Lower lobe of right lung (tissue), 2 donors: ENCODE results near the gene OR5AC2. TPM values are rescaled to one million over a fixed set of nuclear protein-coding genes. Genes with fewer than 3 reads are reported as not detected.

Experiments used
- ATAC-seq, 2 donors: fragments of 200-7000 bp; cut with Tn5 transposase; one replicate each; pipeline ENCODE4 v1.9.1; 2020 to 2022; ENCODE audit warnings: mild to moderate bottlenecking in 2 of 2, moderate library complexity in 2 of 2
- DNase-seq: peaks from one replicate; pipeline ENCODE4 v3.0.0-alpha.2; 2020
- H3K27ac ChIP-seq: fragments of 200-600 bp; one replicate; pipeline ENCODE4 v1.8.0; 2022
- H3K27me3 ChIP-seq: fragments of 200-600 bp; one replicate; pipeline ENCODE4 v1.8.0; 2022; ENCODE audit warnings: low read depth
- H3K36me3 ChIP-seq: fragments of 200-600 bp; one replicate; pipeline ENCODE4 v1.8.0; 2022; ENCODE audit warnings: mild to moderate bottlenecking
- H3K4me1 ChIP-seq: fragments of 200-600 bp; one replicate; pipeline ENCODE4 v1.8.0; 2022
- H3K4me3 ChIP-seq: fragments of 200-600 bp; one replicate; pipeline ENCODE4 v1.8.0; 2022; ENCODE audit warnings: mild to moderate bottlenecking
- H3K9me3 ChIP-seq: fragments of 200-600 bp; one replicate; pipeline ENCODE4 v1.8.0; 2022
- intact Hi-C: fragments of 100-400 bp; cut with DNase I; formaldehyde crosslinking; loops from one replicate; pipeline ENCODE4 v1.11.0; 2022
- total RNA-seq: library from RNA; stranded (reverse); fragmentation: NEBNext Ultra II Directional; extraction: Animal tissue kit (Norgen Biotek cat#: 25700); gene quantifications from one replicate; pipeline ENCODE4 v1.2.1, GENCODE V29; 2021
- TF ChIP-seq, protein P1 (sequence below): fragments of 200-600 bp; IDR thresholded peaks from one replicate; pipeline ENCODE4 v1.8.0; 2022; ENCODE audit warnings: antibody characterized with exemption, mild to moderate bottlenecking
- donor health status: DM: no; HTN: yes; CAD: no; lungs with severe emphysema.

Gene OR5AC2
- total RNA-seq, 1 donor from 2014 or later: not detected

DNA sequence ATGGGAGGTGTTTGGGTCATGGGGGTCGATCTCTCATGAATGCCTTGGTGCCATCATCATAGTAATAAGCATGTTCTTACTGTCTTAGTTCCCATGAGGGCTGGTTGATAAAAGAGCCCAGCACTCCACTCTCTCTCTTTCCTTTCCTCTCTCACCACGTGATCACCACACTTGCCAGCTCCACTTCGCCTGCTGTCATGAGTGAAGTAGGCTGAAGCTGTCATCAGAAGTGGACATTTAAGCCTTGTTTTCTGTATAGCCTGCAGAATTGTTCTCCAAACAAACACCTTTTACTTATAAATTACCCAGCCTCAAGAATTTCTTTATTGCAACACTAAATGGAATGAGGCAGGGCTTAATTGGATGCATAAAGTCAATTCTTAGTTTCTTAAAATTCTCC is 49.7 kb downstream of the OR5AC2 start:
- ATAC-seq (no peak), DNase-seq (no peak)
- intact Hi-C loops: no loop called here
- Histone ChIP-seq H3K27me3 (no peaks in the 10 kb centered on the region), H3K27ac (no peak overlapping the region), H3K4me1 (no peaks in the 10 kb centered on the region), H3K4me3 (no peak overlapping the region), H3K9me3 (no peaks in the 10 kb centered on the region), H3K36me3 (no peaks in the 10 kb centered on the region)
- TF ChIP-seq, protein P1, sequence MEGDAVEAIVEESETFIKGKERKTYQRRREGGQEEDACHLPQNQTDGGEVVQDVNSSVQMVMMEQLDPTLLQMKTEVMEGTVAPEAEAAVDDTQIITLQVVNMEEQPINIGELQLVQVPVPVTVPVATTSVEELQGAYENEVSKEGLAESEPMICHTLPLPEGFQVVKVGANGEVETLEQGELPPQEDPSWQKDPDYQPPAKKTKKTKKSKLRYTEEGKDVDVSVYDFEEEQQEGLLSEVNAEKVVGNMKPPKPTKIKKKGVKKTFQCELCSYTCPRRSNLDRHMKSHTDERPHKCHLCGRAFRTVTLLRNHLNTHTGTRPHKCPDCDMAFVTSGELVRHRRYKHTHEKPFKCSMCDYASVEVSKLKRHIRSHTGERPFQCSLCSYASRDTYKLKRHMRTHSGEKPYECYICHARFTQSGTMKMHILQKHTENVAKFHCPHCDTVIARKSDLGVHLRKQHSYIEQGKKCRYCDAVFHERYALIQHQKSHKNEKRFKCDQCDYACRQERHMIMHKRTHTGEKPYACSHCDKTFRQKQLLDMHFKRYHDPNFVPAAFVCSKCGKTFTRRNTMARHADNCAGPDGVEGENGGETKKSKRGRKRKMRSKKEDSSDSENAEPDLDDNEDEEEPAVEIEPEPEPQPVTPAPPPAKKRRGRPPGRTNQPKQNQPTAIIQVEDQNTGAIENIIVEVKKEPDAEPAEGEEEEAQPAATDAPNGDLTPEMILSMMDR: no peak

Other genes starting within 250 kb of the OR5AC2 start
- 20.5 TPM for gene RIOX2, start 114.7 kb upstream of the OR5AC2 start, total RNA-seq
- gene GABRR3, start 51.9 kb upstream of the OR5AC2 start, total RNA-seq: not detected
- gene OR5H1, start 43.5 kb downstream of the OR5AC2 start, total RNA-seq: not detected
- gene OR5H14, start 60.3 kb downstream of the OR5AC2 start, total RNA-seq: not detected
- not detected for gene OR5H15, start 79.5 kb downstream of the OR5AC2 start, total RNA-seq
- not detected for gene OR5H6, start 177.1 kb downstream of the OR5AC2 start, total RNA-seq
- not detected for gene OR5H2, start 195.3 kb downstream of the OR5AC2 start, total RNA-seq